HL-60 (cell line): ENCODE results near the gene HSPB1.

Source experiments
- CTCF ChIP-seq: IDR thresholded peaks from one replicate; pipeline ENCODE4 v1.5.1; 2011; ENCODE audit warnings: low read length, control low read depth, inconsistent platforms; ENCODE audit not compliant: insufficient read depth
- GABPA ChIP-seq: IDR thresholded peaks from 2 replicates; pipeline ENCODE4 v1.6.1; 2012; ENCODE audit warnings: low read depth
- POLR2AphosphoS5 ChIP-seq: IDR thresholded peaks from 2 replicates; pipeline ENCODE4 v1.6.1; 2012; ENCODE audit warnings: low read depth
- SPI1 ChIP-seq: IDR thresholded peaks from 2 replicates; pipeline ENCODE4 v1.6.1; 2012; ENCODE audit warnings: low read depth, mild to moderate bottlenecking, borderline replicate concordance

- TF ChIP-seq GABPA (no peak), CTCF (no peak), POLR2AphosphoS5 (no peak), SPI1 (no peak)
Observed at GRCh38 chr7:76333511-76334101, 31.1 kb downstream of the HSPB1 start.
